Measurements from ENCODE around the gene SAA2.

DNA sequence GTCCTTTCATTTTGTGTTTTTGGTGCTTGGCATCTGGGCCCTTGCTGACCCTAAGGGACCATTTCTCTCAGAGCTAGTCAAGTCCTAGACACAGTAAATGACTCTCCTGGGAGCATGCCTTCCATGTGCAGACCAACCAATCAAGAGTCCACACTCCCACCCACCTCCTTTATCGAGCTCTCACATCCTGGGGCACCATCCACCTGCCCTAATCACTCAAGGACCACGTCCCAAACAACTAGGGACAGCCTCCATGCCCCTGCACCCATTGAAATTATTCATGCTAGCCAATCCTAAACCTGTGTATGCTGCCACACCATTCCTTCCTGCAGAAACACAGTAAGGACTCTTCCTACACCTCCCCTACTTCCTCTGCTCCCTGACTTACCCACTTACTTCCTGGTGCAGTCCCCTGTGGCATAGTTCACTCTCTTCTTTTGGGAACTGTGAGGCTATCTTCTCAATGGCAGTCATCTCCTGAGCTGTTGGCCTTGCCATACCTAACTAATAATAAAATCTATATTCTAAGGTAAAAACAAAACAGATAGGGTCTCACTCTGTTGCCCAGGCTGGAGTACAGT, 6.4 kb upstream of the SAA2 start:
- TF ChIP-seq, protein P1, sequence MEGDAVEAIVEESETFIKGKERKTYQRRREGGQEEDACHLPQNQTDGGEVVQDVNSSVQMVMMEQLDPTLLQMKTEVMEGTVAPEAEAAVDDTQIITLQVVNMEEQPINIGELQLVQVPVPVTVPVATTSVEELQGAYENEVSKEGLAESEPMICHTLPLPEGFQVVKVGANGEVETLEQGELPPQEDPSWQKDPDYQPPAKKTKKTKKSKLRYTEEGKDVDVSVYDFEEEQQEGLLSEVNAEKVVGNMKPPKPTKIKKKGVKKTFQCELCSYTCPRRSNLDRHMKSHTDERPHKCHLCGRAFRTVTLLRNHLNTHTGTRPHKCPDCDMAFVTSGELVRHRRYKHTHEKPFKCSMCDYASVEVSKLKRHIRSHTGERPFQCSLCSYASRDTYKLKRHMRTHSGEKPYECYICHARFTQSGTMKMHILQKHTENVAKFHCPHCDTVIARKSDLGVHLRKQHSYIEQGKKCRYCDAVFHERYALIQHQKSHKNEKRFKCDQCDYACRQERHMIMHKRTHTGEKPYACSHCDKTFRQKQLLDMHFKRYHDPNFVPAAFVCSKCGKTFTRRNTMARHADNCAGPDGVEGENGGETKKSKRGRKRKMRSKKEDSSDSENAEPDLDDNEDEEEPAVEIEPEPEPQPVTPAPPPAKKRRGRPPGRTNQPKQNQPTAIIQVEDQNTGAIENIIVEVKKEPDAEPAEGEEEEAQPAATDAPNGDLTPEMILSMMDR (conservative IDR thresholded peaks at IDR 0.05), result no peak
- no peak for TF ChIP-seq ZFX (IDR thresholded peaks at IDR 0.05)
